Measurements from ENCODE around the gene PDCD11.

DNA sequence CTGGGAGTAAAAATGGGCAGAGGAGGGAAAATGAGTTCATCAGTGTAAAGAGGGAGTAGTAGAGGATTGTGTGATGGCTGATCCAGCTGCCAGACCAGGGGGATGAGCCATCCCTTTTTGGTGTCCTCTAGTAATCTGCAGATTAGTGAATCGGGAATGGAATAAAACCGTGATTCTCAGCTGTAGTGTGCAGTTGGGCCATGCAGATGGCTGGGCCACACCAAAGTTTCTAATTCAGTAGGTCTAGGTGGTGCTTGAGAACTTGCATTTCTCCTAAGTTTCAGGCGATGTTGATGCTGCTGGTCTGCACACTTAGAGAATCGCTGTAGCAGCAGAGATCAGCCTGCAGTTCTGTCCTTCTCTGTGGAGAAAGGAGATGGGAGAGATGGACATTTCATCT lies 22.7 kb downstream of the PDCD11 start:
- TF ChIP-seq, protein P1, sequence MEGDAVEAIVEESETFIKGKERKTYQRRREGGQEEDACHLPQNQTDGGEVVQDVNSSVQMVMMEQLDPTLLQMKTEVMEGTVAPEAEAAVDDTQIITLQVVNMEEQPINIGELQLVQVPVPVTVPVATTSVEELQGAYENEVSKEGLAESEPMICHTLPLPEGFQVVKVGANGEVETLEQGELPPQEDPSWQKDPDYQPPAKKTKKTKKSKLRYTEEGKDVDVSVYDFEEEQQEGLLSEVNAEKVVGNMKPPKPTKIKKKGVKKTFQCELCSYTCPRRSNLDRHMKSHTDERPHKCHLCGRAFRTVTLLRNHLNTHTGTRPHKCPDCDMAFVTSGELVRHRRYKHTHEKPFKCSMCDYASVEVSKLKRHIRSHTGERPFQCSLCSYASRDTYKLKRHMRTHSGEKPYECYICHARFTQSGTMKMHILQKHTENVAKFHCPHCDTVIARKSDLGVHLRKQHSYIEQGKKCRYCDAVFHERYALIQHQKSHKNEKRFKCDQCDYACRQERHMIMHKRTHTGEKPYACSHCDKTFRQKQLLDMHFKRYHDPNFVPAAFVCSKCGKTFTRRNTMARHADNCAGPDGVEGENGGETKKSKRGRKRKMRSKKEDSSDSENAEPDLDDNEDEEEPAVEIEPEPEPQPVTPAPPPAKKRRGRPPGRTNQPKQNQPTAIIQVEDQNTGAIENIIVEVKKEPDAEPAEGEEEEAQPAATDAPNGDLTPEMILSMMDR (IDR thresholded peaks at IDR 0.05; ENCODE audit: poor library complexity, severe bottlenecking) = no peak
- no peak for TF ChIP-seq REST (IDR thresholded peaks at IDR 0.05; ENCODE audit: borderline replicate concordance)
